Caco-2 (cell line): ENCODE data around the gene HNF1B. TPM values are rescaled to one million over a fixed set of nuclear protein-coding genes. Genes with fewer than 3 reads are reported as not detected.

Experiments
- BruUV-seq: library from RNA; stranded (reverse); fragments of 400-500 nt; replicated peaks from 2 replicates; lab custom pipeline; 2021; lab: Mats Ljungman, UMichigan
- CTCF ChIA-PET: fragments of 300-600 bp; sonication (Branson Sonifier 250); formaldehyde crosslinking; loops from one replicate; lab custom pipeline; 2022; ENCODE audit warnings: antibody characterized with exemption; lab: Charles Lee
- POLR2A ChIA-PET: fragments of 300-600 bp; sonication (Branson Sonifier 250); formaldehyde crosslinking; loops from one replicate; lab custom pipeline; 2022; ENCODE audit warnings: antibody characterized with exemption; lab: Charles Lee
- DNase-seq, 2 experiments: peaks; one replicate each; pipeline versions ENCODE4 v3.0.0 to v3.0.0-alpha.2; 2020 to 2022
- H3K27me3 ChIP-seq: replicated peaks from 2 replicates; pipeline ENCODE4 v1.6.0; 2011; ENCODE audit warnings: low read length; ENCODE audit not compliant: control insufficient read depth, insufficient read depth
- H3K36me3 ChIP-seq: 2 replicates; pipeline ENCODE4 v1.5.1; 2011; ENCODE audit warnings: low read length; ENCODE audit not compliant: control insufficient read depth, insufficient read depth
- H3K4me1 ChIP-seq: fragments of 250-450 bp; sonication (Bioruptor Pico); 2 replicates; pipeline ENCODE4 v1.5.1; 2020; ENCODE audit warnings: mild to moderate bottlenecking
- H3K4me3 ChIP-seq: 2 replicates; pipeline ENCODE4 v1.5.1; 2011; ENCODE audit warnings: low read depth, mild to moderate bottlenecking, control low read depth, low read length
- H3K9me3 ChIP-seq: fragments of 250-450 bp; sonication (Bioruptor Pico); 2 replicates; pipeline ENCODE4 v1.5.1; 2020; ENCODE audit warnings: mild to moderate bottlenecking, moderate library complexity
- H3K27ac Mint-ChIP-seq: one replicate; pipeline ENCODE4 v1.8.0; 2022; ENCODE audit warnings: mixed read lengths; ENCODE audit not compliant: unreplicated experiment
- H3K27me3 Mint-ChIP-seq: one replicate; pipeline ENCODE4 v1.8.0; 2022; ENCODE audit warnings: mixed read lengths; ENCODE audit not compliant: insufficient read depth, unreplicated experiment
- H3K36me3 Mint-ChIP-seq: one replicate; pipeline ENCODE4 v1.8.0; 2022; ENCODE audit warnings: mild to moderate bottlenecking, mixed read lengths; ENCODE audit not compliant: insufficient read depth, unreplicated experiment
- H3K4me1 Mint-ChIP-seq: one replicate; pipeline ENCODE4 v1.8.0; 2022; ENCODE audit warnings: low read depth, mixed read lengths; ENCODE audit not compliant: unreplicated experiment
- H3K4me3 Mint-ChIP-seq: one replicate; pipeline ENCODE4 v1.8.0; 2022; ENCODE audit warnings: mild to moderate bottlenecking, moderate library complexity, mixed read lengths; ENCODE audit not compliant: unreplicated experiment
- H3K9me3 Mint-ChIP-seq: one replicate; pipeline ENCODE4 v1.8.0; 2022; ENCODE audit warnings: mixed read lengths; ENCODE audit not compliant: unreplicated experiment
- intact Hi-C: fragments of 100-400 bp; cut with micrococcal nuclease; formaldehyde crosslinking; loops from one replicate; pipeline ENCODE4 v1.10.0; 2022; ENCODE audit not compliant: unreplicated experiment
- total RNA-seq: library from RNA; stranded (reverse); gene quantifications from 2 replicates; pipeline ENCODE4 v1.2.3, GENCODE V29; 2022
- TF ChIP-seq, protein P1 (sequence below), 2 experiments: fragments of 200-600 bp in 1 of 2; IDR thresholded peaks; 1 replicate in 1 of 2; 2 replicates in 1 of 2; pipeline versions ENCODE4 v1.5.1 to v1.8.0; 2011 to 2022; ENCODE audit warnings: antibody characterized with exemption in 1 of 2, control low read depth in 1 of 2, inconsistent platforms in 1 of 2, low read depth in 1 of 2, low read length in 1 of 2, mild to moderate bottlenecking in 1 of 2, moderate library complexity in 1 of 2; ENCODE audit not compliant: insufficient read depth in 1 of 2, severe bottlenecking in 1 of 2, unreplicated experiment in 1 of 2

The HNF1B gene
- total RNA-seq, 1 experiment from 2014 or later, result 36.9 TPM

- H3K4me1 Mint-ChIP-seq, result peaks cover 23% of the 10 kb centered on the region
- no peaks in the 10 kb centered on the region for H3K36me3 Mint-ChIP-seq
- BruUV-seq, result no TSS peak
- peaks cover 3% of the 10 kb centered on the region; the same call in 1 of the 2 replicates for H3K4me1 ChIP-seq
- no peak for DNase-seq
- H3K27me3 ChIP-seq, result no peaks in the 10 kb centered on the region
- H3K36me3 ChIP-seq, result no peaks in the 10 kb centered on the region
- peaks cover 5% of the 10 kb centered on the region; the same call in 1 of the 2 replicates for H3K9me3 ChIP-seq
- POLR2A ChIA-PET, result no interaction called here
- H3K4me3 ChIP-seq, result no peak overlapping the region
- H3K4me3 Mint-ChIP-seq, result no peak overlapping the region
- no peak overlapping the region for H3K27ac Mint-ChIP-seq
- TF ChIP-seq, protein P1, sequence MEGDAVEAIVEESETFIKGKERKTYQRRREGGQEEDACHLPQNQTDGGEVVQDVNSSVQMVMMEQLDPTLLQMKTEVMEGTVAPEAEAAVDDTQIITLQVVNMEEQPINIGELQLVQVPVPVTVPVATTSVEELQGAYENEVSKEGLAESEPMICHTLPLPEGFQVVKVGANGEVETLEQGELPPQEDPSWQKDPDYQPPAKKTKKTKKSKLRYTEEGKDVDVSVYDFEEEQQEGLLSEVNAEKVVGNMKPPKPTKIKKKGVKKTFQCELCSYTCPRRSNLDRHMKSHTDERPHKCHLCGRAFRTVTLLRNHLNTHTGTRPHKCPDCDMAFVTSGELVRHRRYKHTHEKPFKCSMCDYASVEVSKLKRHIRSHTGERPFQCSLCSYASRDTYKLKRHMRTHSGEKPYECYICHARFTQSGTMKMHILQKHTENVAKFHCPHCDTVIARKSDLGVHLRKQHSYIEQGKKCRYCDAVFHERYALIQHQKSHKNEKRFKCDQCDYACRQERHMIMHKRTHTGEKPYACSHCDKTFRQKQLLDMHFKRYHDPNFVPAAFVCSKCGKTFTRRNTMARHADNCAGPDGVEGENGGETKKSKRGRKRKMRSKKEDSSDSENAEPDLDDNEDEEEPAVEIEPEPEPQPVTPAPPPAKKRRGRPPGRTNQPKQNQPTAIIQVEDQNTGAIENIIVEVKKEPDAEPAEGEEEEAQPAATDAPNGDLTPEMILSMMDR (IDR thresholded peaks at IDR 0.05; ENCODE audit: insufficient read depth in 1 of 2, low read depth in 1 of 2, low read length in 1 of 2, severe bottlenecking in 1 of 2, unreplicated experiment in 1 of 2), result no peak
- CTCF ChIA-PET, result interaction anchor here (2.5 kb wide), 1 partner anchor 22 kb away, joined by 10 read pairs; the partner anchor contains the start of gene HNF1B
- no peaks in the 10 kb centered on the region for H3K27me3 Mint-ChIP-seq
- no peaks in the 10 kb centered on the region for H3K9me3 Mint-ChIP-seq
- intact Hi-C loops, result no loop called here
Measured at GRCh38 chr17:37766971-37767370, 22.1 kb upstream of the HNF1B start.

DNA sequence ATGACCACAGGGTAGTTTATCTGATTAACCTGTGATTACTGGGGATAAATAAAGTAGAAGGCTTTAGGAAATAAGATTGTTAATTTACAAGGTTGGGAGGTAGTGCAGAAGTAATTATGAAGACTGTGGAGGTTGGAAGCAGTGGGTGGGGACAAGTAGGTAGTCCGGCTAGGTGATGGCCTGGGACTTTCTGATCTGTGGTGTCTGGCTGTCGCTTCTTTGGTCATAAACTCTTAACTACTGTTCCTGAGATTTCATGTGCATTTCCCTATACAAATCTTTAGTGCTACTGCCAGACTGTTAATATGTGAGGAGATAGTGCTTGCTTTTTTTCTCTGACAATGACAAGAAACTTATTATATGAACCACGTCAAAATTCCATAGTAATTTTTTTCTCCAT lies 19.5 kb upstream of the HNF1B start:
- Histone ChIP-seq H3K27me3 (no peaks in the 10 kb centered on the region), H3K4me1 (peaks cover 5% of the 10 kb centered on the region), H3K4me3 (no peak overlapping the region), H3K9me3 (peaks cover 5% of the 10 kb centered on the region; the same call in 1 of the 2 replicates), H3K36me3 (no peaks in the 10 kb centered on the region)
- TF ChIP-seq, protein P1 (IDR thresholded peaks at IDR 0.05; ENCODE audit: insufficient read depth in 1 of 2, low read depth in 1 of 2, low read length in 1 of 2, severe bottlenecking in 1 of 2, unreplicated experiment in 1 of 2), result no peak
- no peaks in the 10 kb centered on the region for H3K27me3 Mint-ChIP-seq
- ChIA-PET CTCF (interaction anchor here (2.5 kb wide), 1 partner anchor 19 kb away, joined by 10 read pairs; the partner anchor contains the start of gene HNF1B), POLR2A (interaction anchor here (1.0 kb wide), 1 partner anchor 20 kb away, joined by 3 read pairs; the partner anchor contains the start of gene HNF1B)
- no peaks in the 10 kb centered on the region for H3K9me3 Mint-ChIP-seq
- peaks cover 15% of the 10 kb centered on the region for H3K4me1 Mint-ChIP-seq
- H3K27ac Mint-ChIP-seq, result no peak overlapping the region
- H3K4me3 Mint-ChIP-seq, result no peak overlapping the region
- no peak for DNase-seq
- intact Hi-C loops, result no loop called here
- no peaks in the 10 kb centered on the region for H3K36me3 Mint-ChIP-seq
- BruUV-seq, result no TSS peak

DNA sequence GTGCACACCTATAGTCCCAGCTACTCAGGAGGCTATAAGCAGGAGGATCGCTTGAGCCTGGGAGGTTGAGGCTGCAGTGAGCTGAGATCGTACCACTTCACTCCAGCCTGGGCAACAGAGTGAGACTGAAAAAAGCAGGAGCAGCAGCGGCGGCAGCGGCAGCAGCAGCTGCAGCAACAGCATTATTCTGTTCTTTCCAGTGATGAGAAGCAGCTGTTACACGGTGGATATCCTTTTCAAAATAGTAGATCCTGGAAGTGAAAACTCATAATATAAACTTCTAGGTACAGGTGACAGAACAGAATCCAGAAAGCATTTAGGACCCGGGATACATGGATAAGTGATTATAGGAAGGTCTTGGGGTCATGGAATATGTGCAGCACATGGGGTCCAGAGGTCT lies 17.8 kb upstream of the HNF1B start:
- BruUV-seq, result no TSS peak
- no peaks in the 10 kb centered on the region for H3K27me3 Mint-ChIP-seq
- H3K27ac Mint-ChIP-seq, result no peak overlapping the region
- no peaks in the 10 kb centered on the region for H3K36me3 Mint-ChIP-seq
- H3K4me3 Mint-ChIP-seq, result no peak overlapping the region
- H3K27me3 ChIP-seq, result no peaks in the 10 kb centered on the region
- no peak for DNase-seq
- TF ChIP-seq, protein P1 (IDR thresholded peaks at IDR 0.05; ENCODE audit: insufficient read depth in 1 of 2, low read depth in 1 of 2, low read length in 1 of 2, severe bottlenecking in 1 of 2, unreplicated experiment in 1 of 2), result no peak
- ChIA-PET POLR2A (no interaction called here), CTCF (no interaction called here)
- intact Hi-C loops, result no loop called here
- no peaks in the 10 kb centered on the region for H3K9me3 ChIP-seq
- H3K36me3 ChIP-seq, result no peaks in the 10 kb centered on the region
- H3K4me3 ChIP-seq, result no peak overlapping the region
- no peaks in the 10 kb centered on the region for H3K9me3 Mint-ChIP-seq
- H3K4me1 ChIP-seq, result peaks cover 12% of the 10 kb centered on the region
- H3K4me1 Mint-ChIP-seq, result peaks cover 25% of the 10 kb centered on the region
